ENCODE measurements around the gene PTGDR2.

PTGDR2 gene

GRCh38 chr11:60809249-60809648 lies 46.5 kb downstream of the PTGDR2 start:
- DNase-seq = no peak

- no peak for DNase-seq
Observed at GRCh38 chr11:60803273-60803936, 52.3 kb downstream of the PTGDR2 start.

GRCh38 chr11:60801194-60801593 lies 54.6 kb downstream of the PTGDR2 start:
- DNase-seq = no peak
